ENCODE measurements around the gene TMEM132C. TPM values are rescaled to one million over a fixed set of nuclear protein-coding genes. Genes with fewer than 3 reads are reported as not detected.

TMEM132C gene
- total RNA-seq, 1 donor from 2014 or later, result not detected

- Mint-ChIP-seq H3K36me3 (ENCODE audit: low read depth) (no peaks in the 10 kb centered on the region), H3K4me3 (no peak overlapping the region), H3K4me1 (peaks cover 2% of the 10 kb centered on the region), H3K27ac (no peak overlapping the region), H3K27me3 (peaks cover 22% of the 10 kb centered on the region), H3K9me3 (no peaks in the 10 kb centered on the region)
- ChIA-PET CTCF (no interaction called here), POLR2A (no interaction called here)
- no peak for TF ChIP-seq CTCF (IDR thresholded peaks at IDR 0.05)
- intact Hi-C loops (cut with micrococcal nuclease), result no loop called here
- ATAC-seq (ENCODE audit: low read depth) (no peak), DNase-seq (no peak)
Measured at GRCh38 chr12:128729628-128730121, 462.7 kb downstream of the TMEM132C start.

- Mint-ChIP-seq H3K27me3 (peaks cover 17% of the 10 kb centered on the region), H3K4me1 (no peaks in the 10 kb centered on the region), H3K4me3 (no peak overlapping the region), H3K9me3 (peaks cover 5% of the 10 kb centered on the region), H3K27ac (no peak overlapping the region), H3K36me3 (ENCODE audit: low read depth) (no peaks in the 10 kb centered on the region)
- TF ChIP-seq CTCF (IDR thresholded peaks at IDR 0.05), result no peak
- ChIA-PET POLR2A (no interaction called here), CTCF (no interaction called here)
- no peak for DNase-seq
- intact Hi-C loops (cut with micrococcal nuclease), result no loop called here
- no peak for ATAC-seq (ENCODE audit: low read depth)
Measured at GRCh38 chr12:128734371-128734770, 467.4 kb downstream of the TMEM132C start.

GRCh38 chr12:128737292-128737966, 470.5 kb downstream of the TMEM132C start:
- DNase-seq, result no peak
- TF ChIP-seq CTCF (IDR thresholded peaks at IDR 0.05), result no peak
- ChIA-PET CTCF (no interaction called here), POLR2A (no interaction called here)
- Mint-ChIP-seq H3K9me3 (peaks cover 7% of the 10 kb centered on the region), H3K36me3 (ENCODE audit: low read depth) (no peaks in the 10 kb centered on the region), H3K27ac (no peak overlapping the region), H3K4me1 (no peaks in the 10 kb centered on the region), H3K27me3 (peaks cover 16% of the 10 kb centered on the region), H3K4me3 (no peak overlapping the region)
- intact Hi-C loops (cut with micrococcal nuclease), result no loop called here
- ATAC-seq (ENCODE audit: low read depth), result no peak

GRCh38 chr12:128743916-128744315, 476.9 kb downstream of the TMEM132C start:
- no peak overlapping the region for H3K27ac Mint-ChIP-seq
- H3K27me3 Mint-ChIP-seq, result peaks cover 14% of the 10 kb centered on the region

More at GRCh38 chr12:128743916-128744315, 476.9 kb downstream of the TMEM132C start:
- ChIA-PET POLR2A (no interaction called here), CTCF (no interaction called here)
- no peak overlapping the region for H3K4me3 Mint-ChIP-seq
- peaks cover 6% of the 10 kb centered on the region for H3K9me3 Mint-ChIP-seq
- no peak for ATAC-seq (ENCODE audit: low read depth)
- no peak for TF ChIP-seq CTCF (IDR thresholded peaks at IDR 0.05)
- intact Hi-C loops (cut with micrococcal nuclease), result no loop called here
- no peak for DNase-seq
- no peaks in the 10 kb centered on the region for H3K4me1 Mint-ChIP-seq
- no peaks in the 10 kb centered on the region for H3K36me3 Mint-ChIP-seq (ENCODE audit: low read depth)

Data from activated B cell treated with CpG ODN at 0.5 μM for 24 hours (primary cell).